Neural cell (in vitro differentiated cells): ENCODE data around the gene KLF17. TPM values are rescaled to one million over a fixed set of nuclear protein-coding genes. Genes with fewer than 3 reads are reported as not detected.

ENCODE experiments used
- H2AFZ ChIP-seq: fragments of 200-600, 300-800 bp; sonication (generic), shearing (Covaris generic); 2 replicates; pipeline ENCODE4 v1.6.0; 2014; ENCODE audit warnings: low read depth, mild to moderate bottlenecking, antibody characterized with exemption, low read length, moderate library complexity
- H3F3A ChIP-seq: fragments of 200-600 bp; shearing (Covaris generic); 2 replicates; pipeline ENCODE4 v1.6.1; 2016; ENCODE audit warnings: mild to moderate bottlenecking, moderate library complexity, mixed read lengths, antibody characterized with exemption, low read length; ENCODE audit not compliant: insufficient read depth, poor library complexity, severe bottlenecking
- H3K27ac ChIP-seq: fragments of 200-600, 300-800 bp; sonication (generic), shearing (Covaris generic); 2 replicates; pipeline ENCODE4 v1.5.1; 2014; ENCODE audit warnings: mild to moderate bottlenecking, low read length, moderate library complexity
- H3K27me3 ChIP-seq: fragments of 300-800, 200-600 bp; sonication (generic), shearing (Covaris generic); 2 replicates; pipeline ENCODE4 v1.6.0; 2014; ENCODE audit warnings: mild to moderate bottlenecking, low read depth, low read length, moderate library complexity; ENCODE audit not compliant: insufficient read depth
- H3K36me3 ChIP-seq: fragments of 300-800, 200-600 bp; sonication (generic), shearing (Covaris generic); 2 replicates; pipeline ENCODE4 v1.5.1; 2014; ENCODE audit warnings: mild to moderate bottlenecking, antibody characterized with exemption, low read length, moderate library complexity; ENCODE audit not compliant: insufficient read depth
- H3K4me2 ChIP-seq: fragments of 300-800, 200-600 bp; sonication (generic), shearing (Covaris generic); 2 replicates; pipeline ENCODE4 v1.6.0; 2014; ENCODE audit warnings: mild to moderate bottlenecking, low read length
- H3K4me3 ChIP-seq: fragments of 300-800, 200-600 bp; sonication (generic), shearing (Covaris generic); 2 replicates; pipeline ENCODE4 v1.5.1; 2014; ENCODE audit warnings: mild to moderate bottlenecking, low read length, moderate library complexity
- H3K79me2 ChIP-seq: fragments of 200-600 bp; shearing (Covaris generic); replicated peaks from 2 replicates; pipeline ENCODE4 v1.6.0; 2014; ENCODE audit warnings: mild to moderate bottlenecking, low read length, moderate library complexity; ENCODE audit not compliant: insufficient read depth
- H3K9ac ChIP-seq: fragments of 300-800, 200-600 bp; sonication (generic), shearing (Covaris generic); 2 replicates; pipeline ENCODE4 v1.6.1; 2016; ENCODE audit warnings: mild to moderate bottlenecking, low read length, mixed read lengths
- H3K9me2 ChIP-seq: fragments of 200-600 bp; shearing (Covaris generic); 2 replicates; pipeline ENCODE4 v1.6.1; 2016; ENCODE audit warnings: mild to moderate bottlenecking, low read length, mixed read lengths; ENCODE audit not compliant: insufficient read depth
- H3K9me3 ChIP-seq: fragments of 200-600, 300-800 bp; sonication (generic), shearing (Covaris generic); 2 replicates; pipeline ENCODE4 v1.6.1; 2016; ENCODE audit warnings: mild to moderate bottlenecking, mixed run types, low read length, moderate library complexity, mixed read lengths
- H4K20me1 ChIP-seq: fragments of 200-600 bp; shearing (Covaris generic); 2 replicates; pipeline ENCODE4 v1.6.1; 2016; ENCODE audit warnings: mild to moderate bottlenecking, mixed run types; ENCODE audit not compliant: insufficient read depth
- CTCF ChIP-seq: fragments of 450-650 bp; IDR thresholded peaks from 2 replicates; pipeline ENCODE4 v1.5.1; 2014; ENCODE audit warnings: antibody characterized with exemption, mild to moderate bottlenecking, moderate library complexity; ENCODE audit not compliant: poor library complexity, severe bottlenecking
- EP300 ChIP-seq: fragments of 450-650 bp; conservative IDR thresholded peaks from 2 replicates; pipeline ENCODE4 v1.6.1; 2014; ENCODE audit warnings: antibody characterized with exemption, mild to moderate bottlenecking, moderate library complexity; ENCODE audit not compliant: poor library complexity, severe bottlenecking
- EZH2 ChIP-seq: fragments of 200-600, 300-800 bp; shearing (Covaris generic), sonication (generic); IDR thresholded peaks from 2 replicates; pipeline ENCODE4 v1.6.1; 2014; ENCODE audit warnings: antibody characterized with exemption, low read length, borderline replicate concordance, mild to moderate bottlenecking; ENCODE audit not compliant: insufficient read depth, poor library complexity, severe bottlenecking
- MXI1 ChIP-seq: fragments of 450-650 bp; conservative IDR thresholded peaks from 2 replicates; pipeline ENCODE4 v1.6.1; 2014; ENCODE audit warnings: antibody characterized with exemption, mild to moderate bottlenecking; ENCODE audit not compliant: poor library complexity, severe bottlenecking
- POLR2AphosphoS5 ChIP-seq: IDR thresholded peaks from 2 replicates; pipeline ENCODE4 v1.6.1; 2012
- RAD21 ChIP-seq: fragments of 450-650 bp; conservative IDR thresholded peaks from 2 replicates; pipeline ENCODE4 v1.6.1; 2014; ENCODE audit warnings: antibody characterized with exemption, mild to moderate bottlenecking, moderate library complexity
- REST ChIP-seq: IDR thresholded peaks from 2 replicates; pipeline ENCODE4 v1.6.1; 2012; ENCODE audit warnings: borderline replicate concordance
- SMC3 ChIP-seq: fragments of 450-650 bp; conservative IDR thresholded peaks from 2 replicates; pipeline ENCODE4 v1.6.1; 2014; ENCODE audit warnings: antibody characterized with exemption, mild to moderate bottlenecking, moderate library complexity; ENCODE audit not compliant: poor library complexity
- TAF1 ChIP-seq: IDR thresholded peaks from 2 replicates; pipeline ENCODE4 v1.6.1; 2012; ENCODE audit warnings: low read depth
- polyA plus RNA-seq: library from polyadenylated mRNA; depleted of rRNA; stranded (reverse); fragments of >200 nt; gene quantifications from 2 replicates; pipeline ENCODE4 v1.2.3, GENCODE V29; 2014

Gene KLF17
- polyA plus RNA-seq, 1 donor from 2014 or later: not detected

- Histone ChIP-seq H3K9ac (no peak overlapping the region), H3K4me2 (no peak overlapping the region), H3K4me3 (no peak overlapping the region), H3K9me3 (no peaks in the 10 kb centered on the region), H3K36me3 (no peaks in the 10 kb centered on the region), H3K9me2 (no peaks in the 10 kb centered on the region), H3K27ac (no peak overlapping the region), H3F3A (no peaks in the 10 kb centered on the region), H3K79me2 (no peaks in the 10 kb centered on the region), H2AFZ (no peak overlapping the region), H4K20me1 (no peaks in the 10 kb centered on the region), H3K27me3 (no peaks in the 10 kb centered on the region)
- TF ChIP-seq REST (no peak), TAF1 (no peak), EZH2 (no peak), EP300 (no peak), SMC3 (no peak), RAD21 (no peak), CTCF (no peak)
These were observed 46.4 kb upstream of the KLF17 start for GRCh38 chr1:44072204-44072603.

GRCh38 chr1:44072821-44073220 lies 45.8 kb upstream of the KLF17 start:
- H3K4me2 ChIP-seq: no peak overlapping the region

GRCh38 chr1:44073528-44073927 lies 45.1 kb upstream of the KLF17 start:
- no peaks in the 10 kb centered on the region for H3K9me3 ChIP-seq
- no peaks in the 10 kb centered on the region for H3K9me2 ChIP-seq
- no peaks in the 10 kb centered on the region for H3F3A ChIP-seq
- no peak overlapping the region for H3K27ac ChIP-seq
- H3K4me2 ChIP-seq: no peak overlapping the region
- no peaks in the 10 kb centered on the region for H3K27me3 ChIP-seq
- H4K20me1 ChIP-seq: no peaks in the 10 kb centered on the region
- TF ChIP-seq MXI1: no peak
- no peak for TF ChIP-seq TAF1
- no peak for TF ChIP-seq CTCF
- no peak for TF ChIP-seq EZH2
- no peak for TF ChIP-seq SMC3
- TF ChIP-seq POLR2AphosphoS5: no peak
- no peak for TF ChIP-seq EP300
- H3K9ac ChIP-seq: no peak overlapping the region
- no peak overlapping the region for H2AFZ ChIP-seq
- H3K36me3 ChIP-seq: no peaks in the 10 kb centered on the region
- no peaks in the 10 kb centered on the region for H3K79me2 ChIP-seq
- no peak overlapping the region for H3K4me3 ChIP-seq

More at GRCh38 chr1:44072821-44073220, 45.8 kb upstream of the KLF17 start:
- H3K9ac ChIP-seq: no peak overlapping the region
- H3F3A ChIP-seq: no peaks in the 10 kb centered on the region
- H3K4me3 ChIP-seq: no peak overlapping the region
- H3K27ac ChIP-seq: no peak overlapping the region
- H4K20me1 ChIP-seq: no peaks in the 10 kb centered on the region
- no peak for TF ChIP-seq RAD21
- no peaks in the 10 kb centered on the region for H3K36me3 ChIP-seq
- H2AFZ ChIP-seq: no peak overlapping the region
- no peaks in the 10 kb centered on the region for H3K9me3 ChIP-seq
- H3K79me2 ChIP-seq: no peaks in the 10 kb centered on the region
- H3K27me3 ChIP-seq: no peaks in the 10 kb centered on the region
- no peaks in the 10 kb centered on the region for H3K9me2 ChIP-seq
